NCI-H510A (cell line): ENCODE data around the gene RPUSD1.

Experiments
- DNase-seq: peaks from one replicate; lab custom pipeline; 2025; lab: John Stamatoyannopoulos, UW

RPUSD1 gene

GRCh38 chr16:819336-820043 lies 31.3 kb upstream of the RPUSD1 start:
- no peak for DNase-seq

- DNase-seq: no peak
These were observed 30.4 kb upstream of the RPUSD1 start for GRCh38 chr16:818592-818991.

GRCh38 chr16:818132-818531 lies 30.0 kb upstream of the RPUSD1 start:
- no peak for DNase-seq

- no peak for DNase-seq
These were observed 29.1 kb upstream of the RPUSD1 start for GRCh38 chr16:817001-817906.

GRCh38 chr16:815861-816260 lies 27.7 kb upstream of the RPUSD1 start:
- DNase-seq: no peak

GRCh38 chr16:814974-815373 lies 26.8 kb upstream of the RPUSD1 start:
- DNase-seq: no peak

GRCh38 chr16:813916-814412 lies 25.8 kb upstream of the RPUSD1 start:
- no peak for DNase-seq

- no peak for DNase-seq
These were observed 25.2 kb upstream of the RPUSD1 start for GRCh38 chr16:813204-813915.

- DNase-seq: no peak
These were observed 19.9 kb upstream of the RPUSD1 start for GRCh38 chr16:808085-808386.

- DNase-seq: peak; percentile 73
These were observed 19.3 kb upstream of the RPUSD1 start for GRCh38 chr16:807347-808084.

- DNase-seq: no peak
These were observed 17.3 kb upstream of the RPUSD1 start for GRCh38 chr16:805474-805873.

GRCh38 chr16:804193-805048 lies 16.2 kb upstream of the RPUSD1 start:
- DNase-seq: no peak

GRCh38 chr16:803754-804080 lies 15.5 kb upstream of the RPUSD1 start:
- DNase-seq: no peak

- DNase-seq: no peak
These were observed 15.0 kb upstream of the RPUSD1 start for GRCh38 chr16:802914-803753.

- DNase-seq: no peak
These were observed 14.3 kb upstream of the RPUSD1 start for GRCh38 chr16:802461-802860.

- DNase-seq: no peak
These were observed 13.6 kb upstream of the RPUSD1 start for GRCh38 chr16:801584-802363.

- DNase-seq: no peak
These were observed 12.8 kb upstream of the RPUSD1 start for GRCh38 chr16:800834-801511.

GRCh38 chr16:799948-800833 lies 12.0 kb upstream of the RPUSD1 start, which contains the start of gene GNG13:
GNG13 (minus strand) TSS chr16:800734; CDS start chr16:799077, 1,657 bp downstream.
- no peak for DNase-seq
